Measurements from ENCODE around the gene CCDC146.
"Not testable (repeated sequence)": the region's sequence is repeated elsewhere in the genome, so short reads cannot be mapped to it uniquely, and the experiment has no call there.

CCDC146 gene

GRCh38 chr7:77138668-77139067, 16.3 kb downstream of the CCDC146 start:
- not testable (repeated sequence) for H3K4me3 ChIP-seq (ENCODE audit: insufficient read depth in 1 of 2, low read depth in 1 of 2, low read length in 2 of 2); H2BK15ac ChIP-seq (ENCODE audit: low read depth, poor library complexity, severe bottlenecking); H2BK12ac ChIP-seq (ENCODE audit: low read length in 2 of 2); H4K91ac ChIP-seq (ENCODE audit: low read length); H2AK5ac ChIP-seq (ENCODE audit: low read length, severe bottlenecking); H2BK120ac ChIP-seq (ENCODE audit: low read depth, low read length); H3K4me1 ChIP-seq (ENCODE audit: control insufficient read depth, insufficient read depth, low read depth, low read length); H3K4ac ChIP-seq (ENCODE audit: low read depth in 1 of 2, low read length in 2 of 2); H2BK5ac ChIP-seq (ENCODE audit: low read depth, low read length, poor library complexity, severe bottlenecking); DNase-seq; H3K27ac ChIP-seq (ENCODE audit: low read length, poor library complexity, severe bottlenecking); H3K36me3 ChIP-seq (ENCODE audit: control insufficient read depth in 1 of 2, insufficient read depth in 2 of 2, low read depth in 1 of 2, low read length in 2 of 2); H3K9ac ChIP-seq (ENCODE audit: low read length); H3K14ac ChIP-seq (ENCODE audit: low read length in 2 of 2); H4K8ac ChIP-seq (ENCODE audit: low read length); H3K18ac ChIP-seq (ENCODE audit: low read depth in 1 of 2, low read length in 2 of 2); H3K27me3 ChIP-seq (ENCODE audit: control insufficient read depth in 1 of 2, insufficient read depth in 1 of 2, low read length in 2 of 2); H2AFZ ChIP-seq (ENCODE audit: low read depth, low read length); H3K4me2 ChIP-seq (ENCODE audit: low read length, poor library complexity, severe bottlenecking); H3K9me3 ChIP-seq (ENCODE audit: control insufficient read depth, low read length); H3K79me1 ChIP-seq (replicated peaks; ENCODE audit: low read length, poor library complexity, severe bottlenecking); H3K23ac ChIP-seq (ENCODE audit: low read length in 2 of 2)
- 69% methylated on average over 1 of the region's 2 CpGs for WGBS

- H3K18ac ChIP-seq (ENCODE audit: low read depth in 1 of 2, low read length in 2 of 2); H3K27me3 ChIP-seq (ENCODE audit: control insufficient read depth in 1 of 2, insufficient read depth in 1 of 2, low read length in 2 of 2); H3K27ac ChIP-seq (ENCODE audit: low read length, poor library complexity, severe bottlenecking); H2AK5ac ChIP-seq (ENCODE audit: low read length, severe bottlenecking); H4K8ac ChIP-seq (ENCODE audit: low read length); H3K36me3 ChIP-seq (ENCODE audit: control insufficient read depth in 1 of 2, insufficient read depth in 2 of 2, low read depth in 1 of 2, low read length in 2 of 2); H3K9me3 ChIP-seq (ENCODE audit: control insufficient read depth, low read length); H2BK15ac ChIP-seq (ENCODE audit: low read depth, poor library complexity, severe bottlenecking); H3K4me1 ChIP-seq (ENCODE audit: control insufficient read depth, insufficient read depth, low read depth, low read length); H4K91ac ChIP-seq (ENCODE audit: low read length); H3K23ac ChIP-seq (ENCODE audit: low read length in 2 of 2); H2BK120ac ChIP-seq (ENCODE audit: low read depth, low read length); H2BK12ac ChIP-seq (ENCODE audit: low read length in 2 of 2); H2AFZ ChIP-seq (ENCODE audit: low read depth, low read length); H2BK5ac ChIP-seq (ENCODE audit: low read depth, low read length, poor library complexity, severe bottlenecking); H3K4me2 ChIP-seq (ENCODE audit: low read length, poor library complexity, severe bottlenecking); H3K79me1 ChIP-seq (replicated peaks; ENCODE audit: low read length, poor library complexity, severe bottlenecking); H3K4me3 ChIP-seq (ENCODE audit: insufficient read depth in 1 of 2, low read depth in 1 of 2, low read length in 2 of 2); H3K14ac ChIP-seq (ENCODE audit: low read length in 2 of 2); H3K4ac ChIP-seq (ENCODE audit: low read depth in 1 of 2, low read length in 2 of 2); DNase-seq; H3K9ac ChIP-seq (ENCODE audit: low read length): not testable (repeated sequence)
- no CpG with 5 or more reads among the region's 4 CpGs for WGBS
Observed at GRCh38 chr7:77140291-77140690, 17.9 kb downstream of the CCDC146 start.

- H3K79me1 ChIP-seq (replicated peaks; ENCODE audit: low read length, poor library complexity, severe bottlenecking); H2BK15ac ChIP-seq (ENCODE audit: low read depth, poor library complexity, severe bottlenecking): not testable (repeated sequence)
Observed at GRCh38 chr7:77152232-77152631, 29.8 kb downstream of the CCDC146 start.

GRCh38 chr7:77154917-77155464, 32.6 kb downstream of the CCDC146 start:
- 45% methylated on average over 1 of the region's 3 CpGs for WGBS
- H4K8ac ChIP-seq (ENCODE audit: low read length); H3K27ac ChIP-seq (ENCODE audit: low read length, poor library complexity, severe bottlenecking); H3K27me3 ChIP-seq (ENCODE audit: control insufficient read depth in 1 of 2, insufficient read depth in 1 of 2, low read length in 2 of 2); H2AFZ ChIP-seq (ENCODE audit: low read depth, low read length); H3K4me3 ChIP-seq (ENCODE audit: insufficient read depth in 1 of 2, low read depth in 1 of 2, low read length in 2 of 2); H2BK120ac ChIP-seq (ENCODE audit: low read depth, low read length); H3K79me1 ChIP-seq (replicated peaks; ENCODE audit: low read length, poor library complexity, severe bottlenecking); H2BK15ac ChIP-seq (ENCODE audit: low read depth, poor library complexity, severe bottlenecking); H3K14ac ChIP-seq (ENCODE audit: low read length in 2 of 2); H3K9ac ChIP-seq (ENCODE audit: low read length); H4K91ac ChIP-seq (ENCODE audit: low read length); H2BK12ac ChIP-seq (ENCODE audit: low read length in 2 of 2); H2BK5ac ChIP-seq (ENCODE audit: low read depth, low read length, poor library complexity, severe bottlenecking); H3K4me1 ChIP-seq (ENCODE audit: control insufficient read depth, insufficient read depth, low read depth, low read length); H3K4me2 ChIP-seq (ENCODE audit: low read length, poor library complexity, severe bottlenecking); H3K9me3 ChIP-seq (ENCODE audit: control insufficient read depth, low read length); H3K23ac ChIP-seq (ENCODE audit: low read length in 2 of 2); H3K36me3 ChIP-seq (ENCODE audit: control insufficient read depth in 1 of 2, insufficient read depth in 2 of 2, low read depth in 1 of 2, low read length in 2 of 2); H2AK5ac ChIP-seq (ENCODE audit: low read length, severe bottlenecking); H3K4ac ChIP-seq (ENCODE audit: low read depth in 1 of 2, low read length in 2 of 2); H3K18ac ChIP-seq (ENCODE audit: low read depth in 1 of 2, low read length in 2 of 2): not testable (repeated sequence)
- DNase-seq: peak; percentile 29

More at GRCh38 chr7:77152232-77152631, 29.8 kb downstream of the CCDC146 start:
- H3K9me3 ChIP-seq (ENCODE audit: control insufficient read depth, low read length); H3K4me3 ChIP-seq (ENCODE audit: insufficient read depth in 1 of 2, low read depth in 1 of 2, low read length in 2 of 2); H2AK5ac ChIP-seq (ENCODE audit: low read length, severe bottlenecking); H3K23ac ChIP-seq (ENCODE audit: low read length in 2 of 2); H3K14ac ChIP-seq (ENCODE audit: low read length in 2 of 2); H3K27ac ChIP-seq (ENCODE audit: low read length, poor library complexity, severe bottlenecking); H4K91ac ChIP-seq (ENCODE audit: low read length); H3K4ac ChIP-seq (ENCODE audit: low read depth in 1 of 2, low read length in 2 of 2); H3K18ac ChIP-seq (ENCODE audit: low read depth in 1 of 2, low read length in 2 of 2); H2AFZ ChIP-seq (ENCODE audit: low read depth, low read length); H2BK12ac ChIP-seq (ENCODE audit: low read length in 2 of 2); H3K4me1 ChIP-seq (ENCODE audit: control insufficient read depth, insufficient read depth, low read depth, low read length); H3K9ac ChIP-seq (ENCODE audit: low read length); H3K4me2 ChIP-seq (ENCODE audit: low read length, poor library complexity, severe bottlenecking); H3K27me3 ChIP-seq (ENCODE audit: control insufficient read depth in 1 of 2, insufficient read depth in 1 of 2, low read length in 2 of 2); H4K8ac ChIP-seq (ENCODE audit: low read length); H2BK120ac ChIP-seq (ENCODE audit: low read depth, low read length); H2BK5ac ChIP-seq (ENCODE audit: low read depth, low read length, poor library complexity, severe bottlenecking); H3K36me3 ChIP-seq (ENCODE audit: control insufficient read depth in 1 of 2, insufficient read depth in 2 of 2, low read depth in 1 of 2, low read length in 2 of 2): not testable (repeated sequence)
- DNase-seq: peak; percentile 9
